Thoracic aorta (tissue), 2 donors: ENCODE measurements around the gene RASGRF1. TPM values are rescaled to one million over a fixed set of nuclear protein-coding genes. Genes with fewer than 3 reads are reported as not detected.

ENCODE experiments used
- ATAC-seq: fragments of 150-250 bp; one replicate; pipeline ENCODE4 v1.8.0; 2017; ENCODE audit warnings: low read depth; ENCODE audit not compliant: insufficient number of reproducible peaks, low FRiP score
- DNase-seq: peaks from one replicate; pipeline ENCODE4 v3.0.0-alpha.2; 2020; ENCODE audit warnings: low spot score
- H3K27ac ChIP-seq, 2 donors: fragments of 200-600 bp; sonication (generic); 1 replicate in 1 of 2; 2 replicates in 1 of 2; pipeline ENCODE4 v1.5.1; 2016; ENCODE audit warnings: mild to moderate bottlenecking in 2 of 2, moderate library complexity in 2 of 2
- H3K27me3 ChIP-seq: fragments of 200-600 bp; sonication (generic); replicated peaks from 2 replicates; pipeline ENCODE4 v1.6.0; 2016; ENCODE audit warnings: mild to moderate bottlenecking; ENCODE audit not compliant: insufficient read depth
- H3K36me3 ChIP-seq: fragments of 200-600 bp; sonication (generic); one replicate; pipeline ENCODE4 v1.5.1; 2016
- H3K4me1 ChIP-seq, 2 donors: fragments of 200-600 bp; sonication (generic); 1 replicate in 1 of 2; 2 replicates in 1 of 2; pipeline versions ENCODE4 v1.5.1 to v1.6.0; 2016; ENCODE audit warnings: low read depth in 2 of 2, mild to moderate bottlenecking in 1 of 2; ENCODE audit not compliant: control insufficient read depth in 1 of 2
- H3K4me3 ChIP-seq: fragments of 200-600 bp; sonication (generic); 2 replicates; pipeline ENCODE4 v1.5.1; 2016; ENCODE audit warnings: mild to moderate bottlenecking
- H3K9me3 ChIP-seq: fragments of 200-600 bp; sonication (generic); 2 replicates; pipeline ENCODE4 v1.5.1; 2016
- total RNA-seq, 2 donors: library from RNA; depleted of rRNA; stranded (reverse); fragments of >200 nt; gene quantifications; one replicate each; pipeline versions ENCODE4 v1.1.0 to v1.2.3, GENCODE V29; 2016
- TF ChIP-seq, protein P1 (sequence below): fragments of 200-600 bp; sonication (generic); IDR thresholded peaks from one replicate; pipeline ENCODE4 v1.5.1; 2019; ENCODE audit warnings: antibody characterized with exemption

The RASGRF1 gene
- total RNA-seq, 2 donors from 2014 or later: not detected

GRCh38 chr15:78951841-78952238, 138.7 kb downstream of the RASGRF1 start:
- H3K27ac ChIP-seq: peak overlapping the region in 1 of 2 donors; percentile 17
- H3K9me3 ChIP-seq: no peaks in the 10 kb centered on the region
- H3K4me3 ChIP-seq: no peak overlapping the region
- TF ChIP-seq, protein P1, sequence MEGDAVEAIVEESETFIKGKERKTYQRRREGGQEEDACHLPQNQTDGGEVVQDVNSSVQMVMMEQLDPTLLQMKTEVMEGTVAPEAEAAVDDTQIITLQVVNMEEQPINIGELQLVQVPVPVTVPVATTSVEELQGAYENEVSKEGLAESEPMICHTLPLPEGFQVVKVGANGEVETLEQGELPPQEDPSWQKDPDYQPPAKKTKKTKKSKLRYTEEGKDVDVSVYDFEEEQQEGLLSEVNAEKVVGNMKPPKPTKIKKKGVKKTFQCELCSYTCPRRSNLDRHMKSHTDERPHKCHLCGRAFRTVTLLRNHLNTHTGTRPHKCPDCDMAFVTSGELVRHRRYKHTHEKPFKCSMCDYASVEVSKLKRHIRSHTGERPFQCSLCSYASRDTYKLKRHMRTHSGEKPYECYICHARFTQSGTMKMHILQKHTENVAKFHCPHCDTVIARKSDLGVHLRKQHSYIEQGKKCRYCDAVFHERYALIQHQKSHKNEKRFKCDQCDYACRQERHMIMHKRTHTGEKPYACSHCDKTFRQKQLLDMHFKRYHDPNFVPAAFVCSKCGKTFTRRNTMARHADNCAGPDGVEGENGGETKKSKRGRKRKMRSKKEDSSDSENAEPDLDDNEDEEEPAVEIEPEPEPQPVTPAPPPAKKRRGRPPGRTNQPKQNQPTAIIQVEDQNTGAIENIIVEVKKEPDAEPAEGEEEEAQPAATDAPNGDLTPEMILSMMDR: no peak
- no peak for DNase-seq
- peak; percentile 53 for ATAC-seq
- no peaks in the 10 kb centered on the region for H3K36me3 ChIP-seq
- no peaks in the 10 kb centered on the region for H3K27me3 ChIP-seq
- peaks cover 7 to 15% of the 10 kb centered on the region in 2 donors for H3K4me1 ChIP-seq

- H3K27me3 ChIP-seq: no peaks in the 10 kb centered on the region
- no peak overlapping the region for H3K4me3 ChIP-seq
- ATAC-seq (no peak), DNase-seq (no peak)
- TF ChIP-seq, protein P1: peak; percentile 41
- peaks cover 7 to 15% of the 10 kb centered on the region in 2 donors for H3K4me1 ChIP-seq
- no peaks in the 10 kb centered on the region for H3K9me3 ChIP-seq
- H3K36me3 ChIP-seq: no peaks in the 10 kb centered on the region
- H3K27ac ChIP-seq: peak overlapping the region in 1 of 2 donors; percentile 17
These were observed 139.4 kb downstream of the RASGRF1 start for GRCh38 chr15:78950902-78951840.

- Histone ChIP-seq H3K4me1 (peaks cover 7 to 15% of the 10 kb centered on the region in 2 donors), H3K9me3 (no peaks in the 10 kb centered on the region), H3K4me3 (no peak overlapping the region), H3K27ac (no peak overlapping the region), H3K27me3 (no peaks in the 10 kb centered on the region), H3K36me3 (no peaks in the 10 kb centered on the region)
- TF ChIP-seq, protein P1: no peak
- ATAC-seq (no peak), DNase-seq (no peak)
These were observed 140.2 kb downstream of the RASGRF1 start for GRCh38 chr15:78950343-78950742.

GRCh38 chr15:78949461-78949860, 141.1 kb downstream of the RASGRF1 start:
- ATAC-seq (no peak), DNase-seq (no peak)
- TF ChIP-seq, protein P1: no peak
- Histone ChIP-seq H3K27me3 (no peaks in the 10 kb centered on the region), H3K36me3 (no peaks in the 10 kb centered on the region), H3K4me3 (no peak overlapping the region), H3K9me3 (no peaks in the 10 kb centered on the region), H3K4me1 (peaks cover 7 to 18% of the 10 kb centered on the region in 2 donors), H3K27ac (no peak overlapping the region)

DNA sequence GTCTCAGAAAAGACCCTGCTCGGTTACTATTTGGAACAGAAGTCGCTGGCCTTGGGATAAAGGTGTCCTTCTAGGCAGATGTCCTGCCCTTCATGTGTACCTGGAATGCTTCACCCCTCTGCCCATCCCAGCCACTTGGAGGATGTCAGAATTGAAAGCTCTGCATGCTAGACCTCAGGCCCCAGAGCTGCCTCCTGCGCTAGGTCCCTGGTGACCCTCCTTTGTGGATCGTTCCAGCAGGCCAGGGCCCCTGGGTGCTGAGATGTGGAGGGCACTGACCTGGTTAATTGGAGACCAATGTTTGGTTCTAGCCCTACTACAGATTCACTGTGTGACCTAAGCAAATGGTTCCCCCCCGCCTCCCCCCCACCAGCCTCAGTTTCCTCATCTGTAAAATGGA, 143.1 kb downstream of the RASGRF1 start:
- DNase-seq (no peak), ATAC-seq (no peak)
- no peak overlapping the region for H3K4me3 ChIP-seq
- no peaks in the 10 kb centered on the region for H3K27me3 ChIP-seq
- no peaks in the 10 kb centered on the region for H3K9me3 ChIP-seq
- no peak overlapping the region for H3K27ac ChIP-seq
- peaks cover 7 to 27% of the 10 kb centered on the region in 2 donors for H3K4me1 ChIP-seq
- TF ChIP-seq, protein P1: no peak
- no peaks in the 10 kb centered on the region for H3K36me3 ChIP-seq
